Transverse colon (tissue), 3 donors: ENCODE results near the gene SEPTIN2.

ENCODE experiments used
- CTCF ChIP-seq, 5 experiments: fragments of 200-600 bp in 3 of 5; fragments of 450-650 bp in 2 of 5; sonication (generic) in 3 of 5; IDR thresholded peaks; 1 replicate in 2 of 5; 2 replicates in 3 of 5; pipeline ENCODE4 v1.5.1; 2016 to 2017; ENCODE audit warnings: antibody characterized with exemption in 5 of 5, inconsistent platforms in 3 of 5, mild to moderate bottlenecking in 2 of 5, moderate library complexity in 1 of 5
- POLR2A ChIP-seq: fragments of 450-650 bp; IDR thresholded peaks from one replicate; pipeline ENCODE4 v1.6.1; 2016; ENCODE audit warnings: antibody characterized with exemption, mild to moderate bottlenecking, moderate library complexity

DNA sequence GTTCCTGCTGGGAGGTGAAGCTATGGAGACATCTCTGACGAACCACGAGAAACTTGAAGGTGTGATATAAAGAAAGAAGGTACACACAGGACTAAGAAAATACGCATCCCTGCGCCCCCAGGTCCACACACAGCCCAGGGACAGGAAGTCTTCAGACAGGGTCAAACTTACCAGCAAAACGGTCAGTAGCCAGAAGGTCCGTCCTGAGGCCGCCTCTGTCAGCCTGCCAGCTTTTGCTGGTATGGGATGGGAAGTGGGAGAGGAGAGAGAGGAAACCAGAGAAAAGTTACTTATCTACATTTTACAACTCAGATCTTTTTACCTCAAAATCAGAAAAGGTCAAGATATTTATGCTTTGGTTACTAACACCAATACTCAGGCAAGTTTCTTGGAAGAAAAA, 47.4 kb upstream of the SEPTIN2 start:
- no peak for TF ChIP-seq CTCF (IDR thresholded peaks at IDR 0.05)
- no peak for TF ChIP-seq POLR2A
